MM.1S (cell line): Measurements from ENCODE around the gene TMEM186.

Experiments used
- CTCF ChIP-seq: fragments of 300-600 bp; sonication (generic); IDR thresholded peaks from 2 replicates; pipeline ENCODE4 v1.5.1; 2016; ENCODE audit warnings: antibody characterized with exemption, low read length, mixed read lengths
- EZH2 ChIP-seq: fragments of 300-600 bp; sonication (generic); optimal IDR thresholded peaks from 2 replicates; pipeline ENCODE3; 2017; ENCODE audit warnings: low read depth, mild to moderate bottlenecking, antibody characterized with exemption, low read length, mixed read lengths

- TF ChIP-seq CTCF, result no peak
- TF ChIP-seq EZH2, result no peak
These were observed 35.2 kb downstream of the TMEM186 start for GRCh38 chr16:8762254-8762653.
